ENCODE results near the gene GDPD4. TPM values are rescaled to one million over a fixed set of nuclear protein-coding genes. Genes with fewer than 3 reads are reported as not detected.

GDPD4 gene
- total and polyA plus RNA-seq, 7 donors, result not detected

DNA sequence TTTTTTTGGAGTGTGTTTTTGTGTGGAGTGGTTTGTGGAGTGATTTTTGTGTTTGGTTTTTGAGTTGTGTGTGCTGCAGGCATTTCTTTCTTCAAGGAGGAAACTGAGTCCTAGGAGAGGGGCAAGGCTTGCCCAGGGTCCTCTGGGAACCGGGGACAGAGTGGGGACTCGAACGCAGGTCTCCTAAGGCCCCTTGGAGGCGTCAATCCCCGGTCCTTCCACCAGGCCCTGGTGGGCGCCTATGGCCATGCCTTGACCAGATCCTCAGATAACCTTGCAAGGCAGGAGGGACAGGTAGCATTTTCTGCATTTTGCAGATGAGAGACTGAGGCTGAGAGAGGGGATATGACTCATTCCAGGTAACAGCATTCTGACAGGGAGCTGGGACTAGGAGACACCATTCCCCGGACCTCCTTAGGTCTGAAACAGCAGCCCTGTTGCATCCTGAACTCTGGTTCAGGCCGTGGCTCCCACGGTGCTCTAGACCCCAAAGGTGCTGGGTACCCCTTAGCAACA is 134.3 kb downstream of the GDPD4 start:
- no peak overlapping the region for H3K27ac ChIP-seq
- DNase-seq, result peak in 1 of 2 donors; percentile 34

More for the DNA sequence above, 134.3 kb downstream of the GDPD4 start:
- H3K27me3 ChIP-seq (ENCODE audit: insufficient read depth in 3 of 3, low read length in 2 of 3), result no peaks in the 10 kb centered on the region
- H3K4me3 ChIP-seq, result no peak overlapping the region
- H3K36me3 ChIP-seq (ENCODE audit: insufficient read depth in 1 of 2, low read depth in 1 of 2), result no peaks in the 10 kb centered on the region
- H3K9me3 ChIP-seq, result no peaks in the 10 kb centered on the region
- TF ChIP-seq, protein P1, sequence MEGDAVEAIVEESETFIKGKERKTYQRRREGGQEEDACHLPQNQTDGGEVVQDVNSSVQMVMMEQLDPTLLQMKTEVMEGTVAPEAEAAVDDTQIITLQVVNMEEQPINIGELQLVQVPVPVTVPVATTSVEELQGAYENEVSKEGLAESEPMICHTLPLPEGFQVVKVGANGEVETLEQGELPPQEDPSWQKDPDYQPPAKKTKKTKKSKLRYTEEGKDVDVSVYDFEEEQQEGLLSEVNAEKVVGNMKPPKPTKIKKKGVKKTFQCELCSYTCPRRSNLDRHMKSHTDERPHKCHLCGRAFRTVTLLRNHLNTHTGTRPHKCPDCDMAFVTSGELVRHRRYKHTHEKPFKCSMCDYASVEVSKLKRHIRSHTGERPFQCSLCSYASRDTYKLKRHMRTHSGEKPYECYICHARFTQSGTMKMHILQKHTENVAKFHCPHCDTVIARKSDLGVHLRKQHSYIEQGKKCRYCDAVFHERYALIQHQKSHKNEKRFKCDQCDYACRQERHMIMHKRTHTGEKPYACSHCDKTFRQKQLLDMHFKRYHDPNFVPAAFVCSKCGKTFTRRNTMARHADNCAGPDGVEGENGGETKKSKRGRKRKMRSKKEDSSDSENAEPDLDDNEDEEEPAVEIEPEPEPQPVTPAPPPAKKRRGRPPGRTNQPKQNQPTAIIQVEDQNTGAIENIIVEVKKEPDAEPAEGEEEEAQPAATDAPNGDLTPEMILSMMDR (IDR thresholded peaks at IDR 0.05), result no peak
- WGBS, 3 donors, result 95 to 96% (median 95%) methylated on average over 9 of the region's 9 CpGs
- ATAC-seq, result no peak
- intact Hi-C loops (cut with DNase I), result no loop called here
- H3K4me1 ChIP-seq, result no peaks in the 10 kb centered on the region

Other genes with a start within 250 kb of the GDPD4 start
- gene CAPN5, start 234.7 kb downstream of the GDPD4 start, total RNA-seq, result 1 to 10 TPM in 2 of 4 donors, under 1 TPM in 2; 0.88 to 1.8 (median 1.1) TPM
- under 1 TPM; 0.59 to 0.67 (median 0.64) TPM for gene CAPN5, start 234.7 kb downstream of the GDPD4 start, polyA plus RNA-seq
- gene OMP, start 198.8 kb downstream of the GDPD4 start, total RNA-seq, result not detected
- under 1 TPM in 1 of 3 donors, not detected in 2; 0.32 TPM for gene OMP, start 198.8 kb downstream of the GDPD4 start, polyA plus RNA-seq
- 1 to 10 TPM; 2.3 to 3.0 (median 2.8) TPM for gene MYO7A, start 173.4 kb downstream of the GDPD4 start, total RNA-seq
- 1 to 10 TPM in 2 of 3 donors, under 1 TPM in 1; 0.62 to 1.1 (median 1.0) TPM for gene MYO7A, start 173.4 kb downstream of the GDPD4 start, polyA plus RNA-seq
- gene PAK1, start 172.4 kb upstream of the GDPD4 start, total RNA-seq, result 10 to 100 TPM; 39.5 to 78.7 (median 52.9) TPM
- gene PAK1, start 172.4 kb upstream of the GDPD4 start, polyA plus RNA-seq, result 10 to 100 TPM; 12.8 to 29.5 (median 20.9) TPM

Measured in psoas muscle (tissue), 8 donors.